K562 (cell line): ENCODE results near the gene FBN3. TPM values are rescaled to one million over a fixed set of nuclear protein-coding genes. Genes with fewer than 3 reads are reported as not detected.

Experiments
- ATAC-seq: fragments of 200-7000 bp; cut with Tn5 transposase; 3 replicates; pipeline ENCODE4 v1.9.1; 2020; ENCODE audit warnings: moderate library complexity
- BruUV-seq: library from RNA; stranded (reverse); fragments of 400-500 nt; replicated peaks from 2 replicates; lab custom pipeline; 2021; lab: Mats Ljungman, UMichigan
- CTCF ChIA-PET: fragments of 300-600 bp; formaldehyde crosslinking; extraction: SDS; loops from one replicate; lab custom pipeline; 2021; ENCODE audit warnings: low intra/inter-chr PET ratio; lab: Yijun Ruan, JAX
- POLR2A ChIA-PET: fragments of 300-600, 350-650 bp; sonication (Branson Sonifier 250); formaldehyde crosslinking; extraction: SDS; loops from one replicate; lab custom pipeline; 2021; ENCODE audit warnings: antibody characterized with exemption, inconsistent platforms; lab: Yijun Ruan, JAX
- DNase-seq, 4 experiments: peaks; one replicate each; pipeline versions ENCODE4 v3.0.0 to v3.0.0-alpha.2; 2011 to 2018; ENCODE audit warnings: low spot score in 3 of 4, mixed read lengths in 3 of 4; ENCODE audit errors: extremely low read depth in 1 of 4
- FAIRE-seq: peaks from 2 replicates; lab custom pipeline; 2011; peaks lifted over from hg19 to GRCh38; lab: Jason Lieb, UNC
- H2AFZ ChIP-seq: 2 replicates; pipeline ENCODE4 v1.6.0; 2011; ENCODE audit warnings: low read depth, low read length, control low read depth, inconsistent platforms
- H3K27ac ChIP-seq: fragments of 200-600 bp; 3 replicates; pipeline ENCODE4 v1.8.0; 2011; ENCODE audit warnings: low read depth, mild to moderate bottlenecking, control low read depth, inconsistent platforms, low read length, moderate library complexity, mixed read lengths; ENCODE audit errors: extremely low read depth
- H3K27me3 ChIP-seq, 2 experiments: fragments of 300-600 bp in 1 of 2; 2 replicates in 1 of 2; 3 replicates in 1 of 2; pipeline versions ENCODE4 v1.6.0 to v1.8.0; 2011; ENCODE audit warnings: inconsistent platforms in 2 of 2, low read length in 2 of 2, mild to moderate bottlenecking in 1 of 2, mixed read lengths in 1 of 2, moderate library complexity in 1 of 2; ENCODE audit not compliant: control insufficient read depth in 2 of 2, insufficient read depth in 2 of 2
- H3K36me3 ChIP-seq: fragments of 300-600 bp; 3 replicates; pipeline ENCODE4 v1.8.0; 2011; ENCODE audit warnings: mild to moderate bottlenecking, low read length, inconsistent platforms; ENCODE audit not compliant: control insufficient read depth, insufficient read depth
- H3K4me1 ChIP-seq, 2 experiments: fragments of 200-600 bp in 1 of 2; replicated peaks in 1 of 2; 2 replicates in 1 of 2; 3 replicates in 1 of 2; pipeline versions ENCODE4 v1.5.1 to v1.8.0; 2011; ENCODE audit warnings: inconsistent platforms in 2 of 2, low read length in 2 of 2, mild to moderate bottlenecking in 1 of 2, mixed read lengths in 1 of 2, moderate library complexity in 1 of 2; ENCODE audit not compliant: control insufficient read depth in 2 of 2, insufficient read depth in 2 of 2
- H3K4me2 ChIP-seq: 2 replicates; pipeline ENCODE4 v1.6.1; 2011; ENCODE audit warnings: low read length, control low read depth, inconsistent platforms, mixed read lengths; ENCODE audit not compliant: insufficient read depth
- H3K4me3 ChIP-seq: fragments of 200-600 bp; sonication (generic), shearing (Covaris generic); 2 replicates; pipeline ENCODE4 v1.5.1; 2016; ENCODE audit warnings: control low read depth, inconsistent platforms
- H3K79me2 ChIP-seq: fragments of 200-600 bp; 3 replicates; pipeline ENCODE4 v1.8.0; 2011; ENCODE audit warnings: low read length, inconsistent platforms; ENCODE audit not compliant: control insufficient read depth, insufficient read depth
- H3K9ac ChIP-seq, 2 experiments: 2 replicates each; pipeline versions ENCODE4 v1.6.0 to v1.6.1; 2011; ENCODE audit warnings: low read depth in 2 of 2, low read length in 2 of 2, control low read depth in 1 of 2, inconsistent platforms in 1 of 2, mild to moderate bottlenecking in 1 of 2, mixed read lengths in 1 of 2; ENCODE audit not compliant: insufficient read depth in 1 of 2
- H3K9me1 ChIP-seq: one replicate; pipeline ENCODE4 v1.6.0; 2011; ENCODE audit warnings: inconsistent platforms, mild to moderate bottlenecking, low read length, moderate library complexity; ENCODE audit not compliant: control insufficient read depth, insufficient read depth
- H3K9me3 ChIP-seq: replicated peaks from 2 replicates; pipeline ENCODE4 v1.5.1; 2011; ENCODE audit warnings: low read depth, low read length, inconsistent platforms; ENCODE audit not compliant: control insufficient read depth, insufficient read depth
- H4K20me1 ChIP-seq: replicated peaks from 2 replicates; pipeline ENCODE4 v1.6.1; 2011; ENCODE audit warnings: low read length, inconsistent platforms, mixed read lengths; ENCODE audit not compliant: control insufficient read depth, insufficient read depth
- CEBPB ChIP-seq: fragments of 450-650 bp; IDR thresholded peaks from 2 replicates; pipeline ENCODE4 v1.6.1; 2016; ENCODE audit warnings: missing genetic modification characterization, missing compliant biosample characterization
- E2F8 ChIP-seq: fragments of 450-650 bp; IDR thresholded peaks from 2 replicates; pipeline ENCODE4 v1.7.1; 2018; ENCODE audit warnings: mild to moderate bottlenecking, low read depth; ENCODE audit not compliant: partially characterized antibody
- EHMT2 ChIP-seq: fragments of 450-650 bp; IDR thresholded peaks from 2 replicates; pipeline ENCODE4 v1.6.1; 2018; ENCODE audit warnings: antibody characterized with exemption
- POLR3G ChIP-seq: IDR thresholded peaks from 2 replicates; pipeline ENCODE4 v1.6.1; 2011; ENCODE audit not compliant: insufficient read length, insufficient replicate concordance; ENCODE audit errors: extremely low read depth
- PPARD ChIP-seq: fragments of 250-450 bp; sonication (Bioruptor Pico); IDR thresholded peaks from 2 replicates; pipeline ENCODE4 v1.8.0; 2022; ENCODE audit warnings: inconsistent platforms, mild to moderate bottlenecking, moderate library complexity
- RNF2 ChIP-seq: sonication (generic); IDR thresholded peaks from 2 replicates; pipeline ENCODE4 v1.6.1; 2016
- SMC3 ChIP-seq: conservative IDR thresholded peaks from 2 replicates; pipeline ENCODE4 v1.6.1; 2011; ENCODE audit warnings: low read depth, low read length, improper control_type of control experiment; ENCODE audit not compliant: insufficient read depth
- TCF7L2 ChIP-seq: fragments of 150-350 bp; IDR thresholded peaks from 2 replicates; pipeline ENCODE4 v1.6.1; 2016; ENCODE audit warnings: low read depth, mild to moderate bottlenecking, low read length, moderate library complexity
- ZNF584 ChIP-seq: fragments of 200-800 bp; sonication (Bioruptor generic); IDR thresholded peaks from 2 replicates; pipeline ENCODE4 v1.6.1; 2016; ENCODE audit warnings: low read depth, mild to moderate bottlenecking, missing genetic modification characterization, missing compliant biosample characterization
- WGBS: fragments of 100-300 bp; shearing (Covaris generic); methylation state at CpG from one replicate; pipeline ENCODE4 v1.1.6; 2016; ENCODE audit warnings: low coverage, mixed read lengths; ENCODE audit not compliant: insufficient coverage; ENCODE audit errors: missing lambda C conversion rate; 5-methylcytosine and 5-hydroxymethylcytosine counted together
- in situ Hi-C: fragments of 300-500 bp; cut with MboI; formaldehyde crosslinking; loops from 4 replicates; pipeline ENCODE4 v1.15.0; 2018; ENCODE audit warnings: inconsistent platforms, mixed read lengths
- intact Hi-C: fragments of 100-400 bp; cut with micrococcal nuclease; formaldehyde crosslinking; loops from 2 replicates; pipeline ENCODE4 v1.14.2; 2022
- polyA plus RNA-seq, 8 experiments: library from polyadenylated mRNA; depleted of rRNA in 4 of 8; stranded (reverse) in 5 of 8; unstranded in 3 of 8; fragments of >200 nt; fragmentation: Nextera tagmentation in 2 of 8; fragmentation: Illumina TruSeq in 1 of 8; extraction: Ambion mirVana in 2 of 8; extraction: Trizol in 1 of 8; gene quantifications; 2 replicates each; pipeline versions ENCODE4 v1.2.1 to v1.2.3, GENCODE V29; 2011 to 2014; ENCODE audit warnings: inconsistent platforms in 1 of 8, missing spikeins in 1 of 8
- total RNA-seq, 7 experiments: library from RNA; depleted of rRNA in 6 of 7; stranded (reverse); fragments of >200 nt in 6 of 7; fragmentation: Illumina TruSeq in 2 of 7; extraction: Trizol in 2 of 7; gene quantifications; 2 replicates each; pipeline versions ENCODE4 v1.2.1 to v1.2.3, GENCODE V29; 2011 to 2021; ENCODE audit warnings: low replicate concordance in 1 of 7
- TF ChIP-seq, protein P1 (sequence below): sonication (generic); formaldehyde crosslinking; IDR thresholded peaks from 2 replicates; pipeline ENCODE4 v1.8.1; 2023; ENCODE audit warnings: mild to moderate bottlenecking, missing genetic modification reagents

Gene FBN3
- total and polyA plus RNA-seq, 9 of the 15 experiments (the other 6 are each of a cell fraction or from before 2014, with no cell fraction given): under 0.01 to 0.29 (median 0.01) TPM; not detected in 4

DNA sequence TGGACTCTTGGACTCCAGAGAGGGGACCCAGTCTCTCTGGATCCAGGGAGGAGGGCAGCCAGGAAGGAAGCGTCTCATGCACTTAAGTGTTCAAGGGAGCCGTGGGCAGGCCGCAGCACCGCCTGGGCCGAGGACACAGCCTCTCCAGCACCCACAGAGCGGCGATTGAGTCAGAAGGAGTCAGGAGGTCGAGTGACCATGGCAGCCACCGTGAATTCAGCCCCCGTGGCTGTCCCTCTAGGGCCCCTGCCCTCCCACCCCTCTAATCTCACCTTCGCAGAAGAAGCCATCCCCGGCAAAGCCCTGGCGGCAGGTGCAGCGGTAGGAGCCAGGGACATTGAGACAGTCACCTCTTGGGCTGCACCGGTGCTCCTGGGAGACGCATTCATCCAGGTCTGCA lies 38.0 kb downstream of the FBN3 start:
- no peak overlapping the region for H3K4me2 ChIP-seq
- no peak overlapping the region; a peak in 1 of 4 replicates for H3K9ac ChIP-seq
- no peak overlapping the region for H2AFZ ChIP-seq
- WGBS: 16% methylated on average over 11 of the region's 16 CpGs
- H3K27ac ChIP-seq: no peak overlapping the region
- H3K4me1 ChIP-seq: peaks cover 0 to 5% of the 10 kb centered on the region in 2 experiments; a peak in 1 of 5 replicates
- CTCF ChIA-PET: no interaction called here
- POLR2A ChIA-PET: no interaction called here
- peaks cover 4% of the 10 kb centered on the region for H3K9me1 ChIP-seq
- H3K9me3 ChIP-seq: no peaks in the 10 kb centered on the region
- in situ Hi-C loops (no loop called here), intact Hi-C loops (no loop called here)
- peaks cover 41 to 62% of the 10 kb centered on the region in 2 experiments for H3K27me3 ChIP-seq
- BruUV-seq: no TSS peak
- H3K4me3 ChIP-seq: no peak overlapping the region
- 0 out of 2 replicates have a peak, but pooled peaks cover 13% of the 10 kb centered on the region for H4K20me1 ChIP-seq
- no peak for TF ChIP-seq SMC3
- no peak for TF ChIP-seq E2F8
- TF ChIP-seq EHMT2: no peak
- TF ChIP-seq RNF2: no peak
- TF ChIP-seq POLR3G: no peak
- no peak for TF ChIP-seq CEBPB (tag)
- TF ChIP-seq PPARD (CRISPR knock-in tag): no peak
- TF ChIP-seq ZNF584 (CRISPR knock-in tag): no peak
- TF ChIP-seq, protein P1, sequence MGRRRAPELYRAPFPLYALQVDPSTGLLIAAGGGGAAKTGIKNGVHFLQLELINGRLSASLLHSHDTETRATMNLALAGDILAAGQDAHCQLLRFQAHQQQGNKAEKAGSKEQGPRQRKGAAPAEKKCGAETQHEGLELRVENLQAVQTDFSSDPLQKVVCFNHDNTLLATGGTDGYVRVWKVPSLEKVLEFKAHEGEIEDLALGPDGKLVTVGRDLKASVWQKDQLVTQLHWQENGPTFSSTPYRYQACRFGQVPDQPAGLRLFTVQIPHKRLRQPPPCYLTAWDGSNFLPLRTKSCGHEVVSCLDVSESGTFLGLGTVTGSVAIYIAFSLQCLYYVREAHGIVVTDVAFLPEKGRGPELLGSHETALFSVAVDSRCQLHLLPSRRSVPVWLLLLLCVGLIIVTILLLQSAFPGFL (CRISPR knock-in tag): no peak
- no peak for TF ChIP-seq TCF7L2
- peak in 1 of 4 experiments; percentile 8 for DNase-seq
- FAIRE-seq: no peak
- no peak for ATAC-seq
- H3K79me2 ChIP-seq: no peaks in the 10 kb centered on the region
- H3K36me3 ChIP-seq: no peaks in the 10 kb centered on the region
